ENCODE measurements around the gene PCDHA10. TPM values are rescaled to one million over a fixed set of nuclear protein-coding genes. Genes with fewer than 3 reads are reported as not detected.
A peak's percentile ranks its signal among the peaks of the same experiment; 100 is the strongest.
"Not testable (repeated sequence)": the region's sequence is repeated elsewhere in the genome, so short reads cannot be mapped to it uniquely, and the experiment has no call there.

Gene PCDHA10
- total and polyA plus RNA-seq, 2 experiments from 2014 or later = 0.11 to 0.26 TPM

DNA sequence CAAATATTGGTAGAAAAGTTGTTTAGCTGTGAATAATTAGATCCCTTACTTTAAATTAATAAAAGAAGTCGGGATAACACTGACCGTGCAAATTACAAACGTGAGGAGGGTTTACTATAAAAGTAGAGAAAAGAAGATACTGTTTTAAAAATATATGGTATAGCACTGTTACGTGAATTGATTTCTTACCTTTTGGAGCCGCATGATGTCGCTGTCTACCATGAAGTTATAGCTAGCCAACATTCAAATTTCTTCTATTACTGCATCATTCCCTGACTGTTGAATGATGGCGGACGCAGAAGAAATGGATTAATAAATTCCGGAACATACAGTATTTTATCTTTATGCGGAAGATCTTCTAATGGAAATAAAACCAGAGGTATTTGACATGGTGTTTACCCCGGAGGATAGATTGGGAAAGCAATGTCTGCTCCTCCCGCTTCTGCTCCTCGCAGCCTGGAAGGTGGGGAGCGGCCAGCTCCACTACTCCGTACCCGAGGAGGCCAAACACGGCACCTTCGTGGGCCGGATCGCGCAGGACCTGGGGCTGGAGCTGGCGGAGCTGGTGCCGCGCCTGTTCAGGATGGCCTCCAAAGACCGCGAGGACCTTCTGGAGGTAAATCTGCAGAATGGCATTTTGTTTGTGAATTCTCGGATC lies 27.9 kb upstream of the PCDHA10 start, which contains the start of gene PCDHA6:
Gene PCDHA6 (plus strand): TSS at position 257 of the 658 bp plus-strand sequence. CDS start 132 bp downstream, at position 389.
- in situ Hi-C loops (cut with MboI) = no loop called here
- no peak within 1 kb of the TSS for H3K4me2 ChIP-seq (ENCODE audit: unreplicated experiment)
- H3K36me3 ChIP-seq (ENCODE audit: low read depth) = no peaks in the 10 kb centered on the region
- 22 to 24% methylated on average over 27 of the region's 27 CpGs for WGBS, 2 experiments (ENCODE audit: low coverage in 1 of 2, low lambda C conversion rate in 2 of 2, missing lambda C conversion rate in 2 of 2)
- H3K4me1 ChIP-seq (ENCODE audit: insufficient read depth) = no peaks in the 10 kb centered on the region
- no peak within 1 kb of the TSS for H2AFZ ChIP-seq
- no peaks in the 10 kb centered on the region for H3F3A ChIP-seq (ENCODE audit: insufficient read depth)
- no peak for TF ChIP-seq EZH2phosphoT487 (IDR thresholded peaks at IDR 0.05; ENCODE audit: insufficient read depth, low read depth)
- no peak for TF ChIP-seq EZH2 (IDR thresholded peaks at IDR 0.05; ENCODE audit: insufficient read depth, poor library complexity, severe bottlenecking)
- no peaks in the 10 kb centered on the region for H3K27me3 ChIP-seq (replicated peaks; ENCODE audit: insufficient read depth)
- no peaks in the 10 kb centered on the region for H4K20me1 ChIP-seq (ENCODE audit: insufficient read depth)
- H3K4me3 ChIP-seq = no peak within 1 kb of the TSS
- no peaks in the 10 kb centered on the region for H3K9me2 ChIP-seq (ENCODE audit: insufficient read depth)
- no peak within 1 kb of the TSS for H3K27ac ChIP-seq
- DNase-seq = peak; percentile 2
- no peaks in the 10 kb centered on the region for H3K79me2 ChIP-seq (ENCODE audit: insufficient read depth)
- H3K9me3 ChIP-seq (ENCODE audit: low read depth) = no peaks in the 10 kb centered on the region
- no peak within 1 kb of the TSS for H3K9ac ChIP-seq

DNA sequence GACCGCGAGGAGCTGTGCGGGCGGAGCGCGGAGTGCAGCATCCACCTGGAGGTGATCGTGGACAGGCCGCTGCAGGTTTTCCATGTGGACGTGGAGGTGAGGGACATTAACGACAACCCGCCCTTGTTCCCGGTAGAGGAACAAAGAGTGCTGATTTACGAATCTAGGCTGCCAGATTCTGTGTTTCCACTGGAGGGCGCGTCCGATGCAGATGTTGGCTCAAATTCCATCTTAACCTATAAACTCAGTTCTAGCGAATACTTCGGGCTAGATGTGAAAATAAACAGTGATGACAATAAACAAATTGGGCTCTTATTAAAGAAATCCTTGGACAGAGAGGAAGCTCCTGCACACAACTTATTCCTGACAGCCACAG lies 27.3 kb upstream of the PCDHA10 start:
- H3K4me2 ChIP-seq (ENCODE audit: unreplicated experiment) = no peak overlapping the region
- no peaks in the 10 kb centered on the region for H3K4me1 ChIP-seq (ENCODE audit: insufficient read depth)
- H3K79me2 ChIP-seq (ENCODE audit: insufficient read depth) = no peaks in the 10 kb centered on the region
- in situ Hi-C loops (cut with MboI) = no loop called here
- no peak overlapping the region for H3K27ac ChIP-seq
- H3K9ac ChIP-seq = no peak overlapping the region
- H3K27me3 ChIP-seq (replicated peaks; ENCODE audit: insufficient read depth) = no peaks in the 10 kb centered on the region
- H3K9me3 ChIP-seq (ENCODE audit: low read depth) = no peaks in the 10 kb centered on the region
- 24 to 29% methylated on average over 18 of the region's 18 CpGs for WGBS, 2 experiments (ENCODE audit: low coverage in 1 of 2, low lambda C conversion rate in 2 of 2, missing lambda C conversion rate in 2 of 2)
- H4K20me1 ChIP-seq (ENCODE audit: insufficient read depth) = no peaks in the 10 kb centered on the region
- no peak overlapping the region for H3K4me3 ChIP-seq
- no peak overlapping the region for H2AFZ ChIP-seq
- no peaks in the 10 kb centered on the region for H3F3A ChIP-seq (ENCODE audit: insufficient read depth)
- no peak for TF ChIP-seq EZH2phosphoT487 (IDR thresholded peaks at IDR 0.05; ENCODE audit: insufficient read depth, low read depth)
- DNase-seq = no peak
- no peaks in the 10 kb centered on the region for H3K36me3 ChIP-seq (ENCODE audit: low read depth)
- H3K9me2 ChIP-seq (ENCODE audit: insufficient read depth) = no peaks in the 10 kb centered on the region

DNA sequence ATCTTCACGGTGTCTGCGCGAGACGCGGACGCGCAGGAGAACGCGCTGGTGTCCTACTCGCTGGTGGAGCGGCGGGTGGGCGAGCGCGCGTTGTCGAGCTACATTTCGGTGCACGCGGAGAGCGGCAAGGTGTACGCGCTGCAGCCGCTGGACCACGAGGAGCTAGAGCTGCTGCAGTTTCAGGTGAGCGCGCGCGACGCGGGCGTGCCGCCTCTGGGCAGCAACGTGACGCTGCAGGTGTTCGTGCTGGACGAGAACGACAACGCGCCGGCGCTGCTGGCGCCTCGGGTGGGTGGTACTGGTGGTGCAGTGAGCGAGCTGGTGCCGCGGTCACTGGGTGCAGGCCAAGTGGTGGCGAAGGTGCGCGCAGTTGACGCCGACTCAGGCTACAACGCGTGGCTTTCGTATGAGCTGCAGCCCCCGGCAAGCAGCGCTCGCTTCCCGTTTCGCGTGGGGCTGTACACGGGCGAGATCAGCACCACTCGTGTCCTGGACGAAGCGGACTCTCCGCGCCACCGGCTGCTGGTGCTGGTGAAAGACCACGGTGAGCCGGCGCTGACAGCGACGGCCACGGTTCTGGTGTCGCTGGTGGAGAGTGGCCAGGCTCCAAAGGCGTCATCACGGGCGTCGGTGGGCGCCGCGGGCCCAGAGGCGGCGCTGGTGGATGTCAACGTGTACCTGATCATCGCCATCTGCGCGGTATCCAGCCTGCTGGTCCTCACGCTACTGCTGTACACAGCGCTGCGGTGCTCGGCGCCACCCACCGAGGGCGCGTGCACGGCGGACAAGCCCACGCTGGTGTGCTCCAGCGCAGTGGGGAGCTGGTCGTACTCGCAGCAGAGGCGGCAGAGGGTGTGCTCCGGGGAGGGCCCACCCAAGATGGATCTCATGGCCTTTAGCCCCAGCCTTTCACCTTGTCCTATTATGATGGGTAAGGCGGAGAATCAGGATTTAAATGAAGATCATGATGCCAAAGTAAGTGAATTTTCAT lies 25.9 kb upstream of the PCDHA10 start:
- DNase-seq; H3F3A ChIP-seq (ENCODE audit: insufficient read depth); H3K27ac ChIP-seq; H4K20me1 ChIP-seq (ENCODE audit: insufficient read depth); H3K9me2 ChIP-seq (ENCODE audit: insufficient read depth); H3K4me1 ChIP-seq (ENCODE audit: insufficient read depth); H3K27me3 ChIP-seq (replicated peaks; ENCODE audit: insufficient read depth); H3K36me3 ChIP-seq (ENCODE audit: low read depth); H3K79me2 ChIP-seq (ENCODE audit: insufficient read depth); in situ Hi-C loops (cut with MboI); H3K9ac ChIP-seq; H3K4me3 ChIP-seq; H2AFZ ChIP-seq; H3K4me2 ChIP-seq (ENCODE audit: unreplicated experiment); H3K9me3 ChIP-seq (ENCODE audit: low read depth): not testable (repeated sequence)
- 55 to 57% methylated on average over 89 to 100 of the region's 106 CpGs for WGBS, 2 experiments (ENCODE audit: low coverage in 1 of 2, low lambda C conversion rate in 2 of 2, missing lambda C conversion rate in 2 of 2)

DNA sequence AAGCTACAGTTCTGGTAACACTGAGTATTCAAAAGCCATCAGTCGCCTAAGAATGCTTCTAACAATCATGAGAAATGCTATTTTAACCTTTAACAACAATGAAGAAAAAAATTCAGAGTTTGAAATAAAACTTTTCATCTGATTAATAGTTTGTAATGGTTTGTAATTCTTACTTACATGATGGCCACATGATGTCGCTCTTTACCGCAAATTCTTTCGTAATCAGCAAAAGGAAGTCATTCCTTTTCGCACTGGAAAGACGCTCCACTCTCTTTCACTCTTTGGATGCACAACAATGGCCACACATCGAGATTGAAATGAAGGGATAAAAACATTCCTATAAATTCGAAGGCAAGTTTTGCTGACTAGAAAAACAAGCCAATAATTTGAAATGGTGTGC lies 21.7 kb upstream of the PCDHA10 start, which contains the start of gene PCDHA7:
Gene PCDHA7 (plus strand): TSS at position 277 of the 400 bp plus-strand sequence. CDS start 115 bp downstream, at position 392.
- Histone ChIP-seq H3K9me3 (ENCODE audit: low read depth) (no peaks in the 10 kb centered on the region), H4K20me1 (ENCODE audit: insufficient read depth) (no peaks in the 10 kb centered on the region), H3K27ac (no peak within 1 kb of the TSS), H3K9me2 (ENCODE audit: insufficient read depth) (no peaks in the 10 kb centered on the region), H3K36me3 (ENCODE audit: low read depth) (no peaks in the 10 kb centered on the region), H3K4me1 (ENCODE audit: insufficient read depth) (no peaks in the 10 kb centered on the region), H2AFZ (peak within 1 kb of the TSS; percentile 8; the same call in 1 of the 2 replicates), H3K4me3 (peak within 1 kb of the TSS; percentile 9; the same call in 1 of the 2 replicates), H3K27me3 (replicated peaks; ENCODE audit: insufficient read depth) (no peaks in the 10 kb centered on the region), H3K4me2 (ENCODE audit: unreplicated experiment) (no peak within 1 kb of the TSS), H3F3A (ENCODE audit: insufficient read depth) (no peaks in the 10 kb centered on the region), H3K9ac (no peak within 1 kb of the TSS), H3K79me2 (ENCODE audit: insufficient read depth) (no peaks in the 10 kb centered on the region)
- peak; percentile 26 for DNase-seq
- TF ChIP-seq EZH2phosphoT487 (IDR thresholded peaks at IDR 0.05; ENCODE audit: insufficient read depth, low read depth) (no peak), EZH2 (IDR thresholded peaks at IDR 0.05; ENCODE audit: insufficient read depth, poor library complexity, severe bottlenecking) (no peak)
- 10 to 11% methylated on average over 8 of the region's 8 CpGs for WGBS, 2 experiments (ENCODE audit: low coverage in 1 of 2, low lambda C conversion rate in 2 of 2, missing lambda C conversion rate in 2 of 2)
- in situ Hi-C loops (cut with MboI) = no loop called here

DNA sequence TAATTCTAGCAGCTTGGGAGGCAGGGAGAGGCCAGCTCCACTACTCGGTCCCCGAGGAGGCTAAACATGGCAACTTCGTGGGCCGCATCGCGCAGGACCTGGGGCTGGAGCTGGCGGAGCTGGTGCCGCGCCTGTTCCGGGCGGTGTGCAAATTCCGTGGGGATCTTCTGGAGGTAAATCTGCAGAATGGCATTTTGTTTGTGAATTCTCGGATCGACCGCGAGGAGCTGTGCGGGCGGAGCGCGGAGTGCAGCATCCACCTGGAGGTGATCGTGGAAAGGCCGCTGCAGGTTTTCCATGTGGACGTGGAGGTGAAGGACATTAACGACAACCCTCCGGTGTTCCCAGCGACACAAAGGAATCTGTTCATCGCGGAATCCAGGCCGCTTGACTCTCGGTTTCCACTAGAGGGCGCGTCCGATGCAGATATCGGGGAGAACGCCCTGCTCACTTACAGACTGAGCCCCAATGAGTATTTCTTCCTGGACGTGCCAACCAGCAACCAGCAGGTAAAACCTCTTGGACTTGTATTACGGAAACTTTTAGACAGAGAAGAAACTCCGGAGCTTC lies 21.2 kb upstream of the PCDHA10 start:
- H3K4me1 ChIP-seq (ENCODE audit: insufficient read depth); in situ Hi-C loops (cut with MboI); H3K79me2 ChIP-seq (ENCODE audit: insufficient read depth); H3K9me3 ChIP-seq (ENCODE audit: low read depth); H3K36me3 ChIP-seq (ENCODE audit: low read depth); H3K9ac ChIP-seq; H3K9me2 ChIP-seq (ENCODE audit: insufficient read depth); H3K27me3 ChIP-seq (replicated peaks; ENCODE audit: insufficient read depth); H3K4me2 ChIP-seq (ENCODE audit: unreplicated experiment); H3K27ac ChIP-seq; H4K20me1 ChIP-seq (ENCODE audit: insufficient read depth); H3F3A ChIP-seq (ENCODE audit: insufficient read depth); DNase-seq: not testable (repeated sequence)
- WGBS, 2 experiments (ENCODE audit: low coverage in 1 of 2, low lambda C conversion rate in 2 of 2, missing lambda C conversion rate in 2 of 2) = 19 to 24% methylated on average over 30 to 34 of the region's 38 CpGs
- peak overlapping the region; percentile 9; the same call in 1 of the 2 replicates for H3K4me3 ChIP-seq
- peak overlapping the region; percentile 8; the same call in 1 of the 2 replicates for H2AFZ ChIP-seq
